Nephron progenitor cell (in vitro differentiated cells): ENCODE measurements around the gene TRIM44.
A peak's percentile ranks its signal among the peaks of the same experiment; 100 is the strongest.

Source experiments
- DNase-seq: peaks from one replicate; pipeline ENCODE4 v3.0.0; 2021
- H3K27ac Mint-ChIP-seq: 2 replicates; pipeline ENCODE4 v1.8.0; 2021; ENCODE audit warnings: mild to moderate bottlenecking, moderate library complexity, mixed read lengths
- H3K27me3 Mint-ChIP-seq: 2 replicates; pipeline ENCODE4 v1.8.0; 2021; ENCODE audit warnings: mild to moderate bottlenecking, low read depth, mixed read lengths; ENCODE audit not compliant: poor library complexity
- H3K36me3 Mint-ChIP-seq: 2 replicates; pipeline ENCODE4 v1.8.0; 2021; ENCODE audit warnings: low read depth, mixed read lengths
- H3K4me1 Mint-ChIP-seq: 2 replicates; pipeline ENCODE4 v1.8.0; 2021; ENCODE audit warnings: mixed read lengths
- H3K4me3 Mint-ChIP-seq: 2 replicates; pipeline ENCODE4 v1.8.0; 2021; ENCODE audit warnings: mild to moderate bottlenecking, moderate library complexity, mixed read lengths
- H3K9me3 Mint-ChIP-seq: 2 replicates; pipeline ENCODE4 v1.8.0; 2021; ENCODE audit warnings: mild to moderate bottlenecking, moderate library complexity, mixed read lengths
- CTCF ChIP-seq: fragments of 200-600 bp; sonication (generic); IDR thresholded peaks from 2 replicates; pipeline ENCODE4 v1.5.0; 2021; ENCODE audit warnings: antibody characterized with exemption

Gene TRIM44

GRCh38 chr11:35814081-35814695 lies 151.6 kb downstream of the TRIM44 start:
- H3K27ac Mint-ChIP-seq, result no peak overlapping the region
- H3K36me3 Mint-ChIP-seq, result peaks cover 34% of the 10 kb centered on the region
- no peak for DNase-seq
- no peak overlapping the region for H3K4me3 Mint-ChIP-seq
- H3K27me3 Mint-ChIP-seq, result peaks cover 6% of the 10 kb centered on the region
- H3K4me1 Mint-ChIP-seq, result peaks cover 43% of the 10 kb centered on the region
- TF ChIP-seq CTCF, result no peak
- peaks cover 8% of the 10 kb centered on the region for H3K9me3 Mint-ChIP-seq

- no peak overlapping the region for H3K4me3 Mint-ChIP-seq
- peaks cover 40% of the 10 kb centered on the region for H3K36me3 Mint-ChIP-seq
- peaks cover 39% of the 10 kb centered on the region for H3K4me1 Mint-ChIP-seq
- TF ChIP-seq CTCF, result no peak
- no peak for DNase-seq
- no peak overlapping the region for H3K27ac Mint-ChIP-seq
- H3K9me3 Mint-ChIP-seq, result peaks cover 8% of the 10 kb centered on the region
- peaks cover 6% of the 10 kb centered on the region for H3K27me3 Mint-ChIP-seq
Measured at GRCh38 chr11:35814720-35815305, 152.2 kb downstream of the TRIM44 start.

- DNase-seq, result no peak
- peaks cover 8% of the 10 kb centered on the region for H3K9me3 Mint-ChIP-seq
- H3K27ac Mint-ChIP-seq, result peak overlapping the region; percentile 61
- H3K36me3 Mint-ChIP-seq, result peaks cover 40% of the 10 kb centered on the region
- H3K27me3 Mint-ChIP-seq, result peaks cover 6% of the 10 kb centered on the region
- TF ChIP-seq CTCF, result no peak
- H3K4me3 Mint-ChIP-seq, result no peak overlapping the region
- peaks cover 38% of the 10 kb centered on the region for H3K4me1 Mint-ChIP-seq
Measured at GRCh38 chr11:35815556-35816315, 153.2 kb downstream of the TRIM44 start.

- Mint-ChIP-seq H3K36me3 (peaks cover 35% of the 10 kb centered on the region), H3K4me1 (peaks cover 19% of the 10 kb centered on the region), H3K27ac (no peak overlapping the region)
Measured at GRCh38 chr11:35820614-35821013, 158.0 kb downstream of the TRIM44 start.

GRCh38 chr11:35822815-35823495 lies 160.4 kb downstream of the TRIM44 start:
- Mint-ChIP-seq H3K4me1 (peaks cover 25% of the 10 kb centered on the region), H3K27ac (no peak overlapping the region), H3K4me3 (no peak overlapping the region), H3K9me3 (peaks cover under 1% of the 10 kb centered on the region), H3K36me3 (peaks cover 15% of the 10 kb centered on the region), H3K27me3 (peaks cover 9% of the 10 kb centered on the region)
- no peak for DNase-seq
- no peak for TF ChIP-seq CTCF

More at GRCh38 chr11:35820614-35821013, 158.0 kb downstream of the TRIM44 start:
- no peak overlapping the region for H3K4me3 Mint-ChIP-seq
- peaks cover 9% of the 10 kb centered on the region for H3K27me3 Mint-ChIP-seq
- no peak for DNase-seq
- no peak for TF ChIP-seq CTCF
- H3K9me3 Mint-ChIP-seq, result peaks cover 8% of the 10 kb centered on the region
